Measurements from ENCODE around the gene ANGPT4. TPM values are rescaled to one million over a fixed set of nuclear protein-coding genes. Genes with fewer than 3 reads are reported as not detected.

The ANGPT4 gene
- total RNA-seq, 4 donors from 2014 or later, result 0.63 to 4.7 (median 1.3) TPM

- no peak overlapping the region for H3K27ac ChIP-seq
- WGBS, 2 donors, result 56 to 57% methylated on average over 5 of the region's 5 CpGs
- TF ChIP-seq POLR2A (IDR thresholded peaks at IDR 0.05) (no peak), CTCF (IDR thresholded peaks at IDR 0.05) (no peak), EP300 (IDR thresholded peaks at IDR 0.05) (no peak)
- H3K4me3 ChIP-seq, result no peak overlapping the region
- H3K36me3 ChIP-seq, result no peaks in the 10 kb centered on the region
- DNase-seq (ENCODE audit: low spot score in 2 of 2), result no peak
- H3K4me1 ChIP-seq, result no peaks in the 10 kb centered on the region
- no peaks in the 10 kb centered on the region for H3K9me3 ChIP-seq
- no peaks in the 10 kb centered on the region for H3K27me3 ChIP-seq
Observed at GRCh38 chr20:869606-870005, 46.5 kb downstream of the ANGPT4 start.

- TF ChIP-seq EP300 (IDR thresholded peaks at IDR 0.05) (no peak), CTCF (IDR thresholded peaks at IDR 0.05) (no peak), POLR2A (IDR thresholded peaks at IDR 0.05) (no peak)
- no peaks in the 10 kb centered on the region for H3K9me3 ChIP-seq
- no peaks in the 10 kb centered on the region for H3K27me3 ChIP-seq
- no peak for DNase-seq (ENCODE audit: low spot score in 2 of 2)
- no peaks in the 10 kb centered on the region for H3K4me1 ChIP-seq
- 80 to 86% methylated on average over 9 of the region's 9 CpGs for WGBS, 2 donors
- no peak overlapping the region for H3K27ac ChIP-seq
- H3K4me3 ChIP-seq, result no peak overlapping the region
- no peaks in the 10 kb centered on the region for H3K36me3 ChIP-seq
Observed at GRCh38 chr20:868279-868678, 47.9 kb downstream of the ANGPT4 start.

GRCh38 chr20:865440-865839 lies 50.7 kb downstream of the ANGPT4 start:
- WGBS, 2 donors, result 95 to 100% methylated on average over 1 of the region's 1 CpG
- H3K9me3 ChIP-seq, result no peaks in the 10 kb centered on the region
- no peak for TF ChIP-seq POLR2A (IDR thresholded peaks at IDR 0.05)
- no peak for TF ChIP-seq CTCF (IDR thresholded peaks at IDR 0.05)
- no peak for TF ChIP-seq EP300 (IDR thresholded peaks at IDR 0.05)
- H3K4me3 ChIP-seq, result no peak overlapping the region
- no peaks in the 10 kb centered on the region for H3K36me3 ChIP-seq
- H3K27me3 ChIP-seq, result no peaks in the 10 kb centered on the region
- H3K27ac ChIP-seq, result no peak overlapping the region
- no peaks in the 10 kb centered on the region for H3K4me1 ChIP-seq
- no peak for DNase-seq (ENCODE audit: low spot score in 2 of 2)

GRCh38 chr20:860891-861290 lies 55.2 kb downstream of the ANGPT4 start:
- no peaks in the 10 kb centered on the region for H3K36me3 ChIP-seq
- no peaks in the 10 kb centered on the region for H3K27me3 ChIP-seq
- DNase-seq (ENCODE audit: low spot score in 2 of 2), result no peak
- no peak overlapping the region for H3K27ac ChIP-seq
- H3K4me1 ChIP-seq, result no peaks in the 10 kb centered on the region
- TF ChIP-seq CTCF (IDR thresholded peaks at IDR 0.05) (no peak), EP300 (IDR thresholded peaks at IDR 0.05) (no peak), POLR2A (IDR thresholded peaks at IDR 0.05) (no peak)
- H3K9me3 ChIP-seq, result no peaks in the 10 kb centered on the region
- no peak overlapping the region for H3K4me3 ChIP-seq
- 90 to 95% methylated on average over 2 of the region's 2 CpGs for WGBS, 2 donors

GRCh38 chr20:859751-860231 lies 56.3 kb downstream of the ANGPT4 start:
- WGBS, 2 donors, result 43 to 54% methylated on average over 3 of the region's 3 CpGs
- H3K36me3 ChIP-seq, result no peaks in the 10 kb centered on the region
- H3K27ac ChIP-seq, result no peak overlapping the region
- TF ChIP-seq POLR2A (IDR thresholded peaks at IDR 0.05), result no peak
- no peak for TF ChIP-seq EP300 (IDR thresholded peaks at IDR 0.05)
- TF ChIP-seq CTCF (IDR thresholded peaks at IDR 0.05), result no peak
- no peak for DNase-seq (ENCODE audit: low spot score in 2 of 2)
- no peaks in the 10 kb centered on the region for H3K4me1 ChIP-seq
- no peaks in the 10 kb centered on the region for H3K27me3 ChIP-seq
- H3K4me3 ChIP-seq, result no peak overlapping the region
- no peaks in the 10 kb centered on the region for H3K9me3 ChIP-seq

Data from tibial nerve (tissue), 4 donors.